ENCODE results near the gene GRM8.
"Not testable (repeated sequence)": the region's sequence is repeated elsewhere in the genome, so short reads cannot be mapped to it uniquely, and the experiment has no call there.

Gene GRM8

GRCh38 chr7:126716321-126716720, 536.4 kb downstream of the GRM8 start:
- DNase-seq (ENCODE audit: low spot score): no peak

DNA sequence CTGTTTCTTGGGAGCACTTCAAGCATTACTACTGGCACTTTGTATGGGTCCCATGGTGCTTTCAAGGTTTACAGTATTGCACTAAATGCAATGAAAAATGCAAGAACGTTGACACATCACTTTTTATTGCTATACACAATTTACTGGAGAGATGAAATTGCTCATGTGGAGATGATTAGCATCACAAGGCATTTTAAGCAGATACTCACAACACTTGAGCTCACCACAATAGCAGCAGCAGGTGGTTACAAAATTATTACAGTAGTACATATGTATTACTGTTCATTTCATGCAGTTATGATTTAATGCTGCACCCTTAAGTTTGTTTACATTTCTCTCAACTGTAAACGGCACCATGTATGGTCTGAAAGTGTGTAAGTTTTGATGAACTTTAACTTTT, 537.7 kb downstream of the GRM8 start:
- DNase-seq (ENCODE audit: low spot score): no peak

- DNase-seq (ENCODE audit: low spot score): peak; percentile 14
These were observed 550.3 kb downstream of the GRM8 start for GRCh38 chr7:126702242-126703016.

- peak; percentile 62 for DNase-seq (ENCODE audit: low spot score)
These were observed 551.7 kb downstream of the GRM8 start for GRCh38 chr7:126700807-126701604.

DNA sequence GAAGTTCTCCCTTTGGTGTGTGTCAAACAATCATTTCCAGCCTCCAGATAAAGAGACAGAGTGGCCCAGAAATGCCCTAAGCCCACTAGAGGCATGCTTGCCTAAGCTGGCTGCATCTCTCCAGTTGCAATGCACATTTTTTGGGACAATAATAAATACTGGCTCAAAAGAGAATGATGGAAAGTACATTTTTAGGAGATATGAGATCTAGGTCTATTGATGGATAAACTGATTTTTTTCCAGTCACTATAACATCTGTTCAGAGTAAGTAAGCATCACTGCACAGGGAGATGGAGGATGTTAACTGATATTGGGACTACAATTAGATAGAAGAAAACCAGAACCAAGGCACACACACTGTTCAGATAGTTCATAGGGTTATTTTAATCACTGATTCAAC, 553.0 kb downstream of the GRM8 start:
- DNase-seq (ENCODE audit: low spot score): no peak

GRCh38 chr7:126698909-126699308, 553.8 kb downstream of the GRM8 start:
- no peak for DNase-seq (ENCODE audit: low spot score)

DNA sequence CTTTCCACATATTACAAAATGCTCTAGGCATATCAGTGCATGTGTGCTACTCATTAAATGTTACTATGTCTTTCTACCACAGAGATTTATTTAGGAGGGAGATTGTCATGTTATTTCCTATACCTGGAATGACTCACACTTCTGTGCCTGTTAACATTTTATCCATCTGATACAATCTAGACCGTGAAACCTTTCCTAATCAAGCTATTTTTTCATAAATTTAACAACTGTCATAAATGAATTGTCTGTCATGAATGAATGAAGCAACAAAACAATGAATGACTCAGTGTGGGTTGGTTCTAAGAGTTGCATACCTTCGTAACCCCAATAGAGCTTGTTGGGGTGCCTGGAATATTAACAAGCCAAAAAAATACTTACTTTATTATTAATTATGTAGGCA, 554.3 kb downstream of the GRM8 start:
- DNase-seq (ENCODE audit: low spot score): no peak

GRCh38 chr7:126696256-126697038, 556.3 kb downstream of the GRM8 start:
- DNase-seq (ENCODE audit: low spot score): no peak

DNA sequence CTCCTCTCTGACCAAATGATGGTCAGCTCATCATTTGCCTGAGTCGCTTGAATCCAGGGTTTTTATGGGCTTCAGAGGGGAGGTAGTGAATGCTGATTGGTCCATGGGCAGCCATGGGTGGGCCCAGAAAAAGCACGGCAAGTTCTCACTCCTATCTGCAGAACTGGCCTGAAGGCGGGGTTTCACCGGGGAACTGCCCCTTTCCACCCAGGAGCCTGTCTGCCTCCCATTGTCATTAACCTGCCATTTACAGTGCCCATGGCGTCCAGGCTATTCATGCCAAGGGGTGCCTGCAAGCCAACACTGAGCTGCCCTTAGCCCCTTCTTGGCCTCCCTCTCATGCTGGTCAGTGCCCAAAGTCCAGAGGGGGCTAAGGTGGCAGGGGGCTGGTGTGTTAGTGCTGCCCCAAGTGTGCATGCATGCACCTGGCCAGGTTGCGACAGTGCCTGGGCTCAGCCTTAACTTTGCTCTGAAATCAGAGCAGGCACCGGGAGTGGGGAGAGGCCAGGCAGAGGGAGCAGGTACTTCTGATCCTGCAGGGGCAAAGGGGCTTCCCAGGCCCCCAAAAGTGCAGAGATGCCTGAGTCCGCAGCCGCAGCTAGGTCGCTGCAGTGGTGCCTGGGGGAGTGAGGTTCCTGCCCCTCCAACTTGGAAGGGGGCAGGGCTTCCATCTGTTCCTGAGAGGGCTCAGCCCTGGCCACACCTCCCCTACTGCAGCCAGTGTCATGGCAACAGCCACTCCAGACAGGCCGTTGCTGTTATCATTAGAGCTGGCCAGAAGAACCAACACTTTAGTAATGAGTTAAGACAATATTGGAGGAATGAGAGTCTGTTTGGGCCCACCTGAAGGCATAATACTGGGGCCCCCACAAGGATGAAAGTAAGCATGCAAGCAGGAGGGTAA, 561.6 kb downstream of the GRM8 start:
- DNase-seq (ENCODE audit: low spot score): no peak

- no peak for DNase-seq (ENCODE audit: low spot score)
These were observed 562.6 kb downstream of the GRM8 start for GRCh38 chr7:126690104-126690503.

DNA sequence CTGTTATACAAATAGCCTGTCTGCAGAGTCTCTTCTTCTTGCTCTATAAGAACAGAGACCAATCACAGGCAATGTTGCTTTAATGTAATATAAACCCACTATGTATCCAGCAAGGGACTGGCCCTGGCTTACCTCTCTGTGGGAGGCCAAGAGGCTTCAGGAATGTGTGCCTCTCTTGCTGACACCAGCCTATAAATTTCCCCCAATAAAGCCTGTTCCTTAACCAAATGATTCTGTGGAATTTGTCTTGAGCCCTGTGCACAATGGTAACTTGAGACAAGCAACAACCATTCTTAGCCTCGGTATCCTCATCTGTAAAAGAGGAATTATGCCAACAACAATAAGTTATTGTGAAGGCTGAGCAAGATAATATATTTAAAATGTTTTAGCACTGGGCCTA, 563.7 kb downstream of the GRM8 start:
- DNase-seq (ENCODE audit: low spot score): no peak

DNA sequence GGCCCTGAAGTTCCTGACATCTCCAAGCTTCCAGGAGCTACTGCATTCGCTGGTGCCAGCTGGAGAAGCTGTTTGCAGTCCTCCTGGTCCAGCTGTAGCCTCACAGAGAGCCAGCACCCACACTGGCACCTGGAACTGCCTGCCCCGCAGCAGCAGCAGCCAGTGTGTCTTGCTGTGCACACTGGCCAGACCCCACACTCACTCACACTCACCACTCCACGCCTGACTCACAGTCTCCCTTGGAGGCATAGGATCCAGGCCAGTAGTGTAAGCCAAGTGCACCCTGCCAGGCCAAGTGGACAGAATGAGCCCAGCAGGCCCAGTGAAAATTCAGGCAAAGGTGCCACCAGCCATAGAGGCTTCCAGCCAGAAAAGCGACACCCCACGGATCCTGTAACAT, 566.3 kb downstream of the GRM8 start:
- no peak for DNase-seq (ENCODE audit: low spot score)

DNA sequence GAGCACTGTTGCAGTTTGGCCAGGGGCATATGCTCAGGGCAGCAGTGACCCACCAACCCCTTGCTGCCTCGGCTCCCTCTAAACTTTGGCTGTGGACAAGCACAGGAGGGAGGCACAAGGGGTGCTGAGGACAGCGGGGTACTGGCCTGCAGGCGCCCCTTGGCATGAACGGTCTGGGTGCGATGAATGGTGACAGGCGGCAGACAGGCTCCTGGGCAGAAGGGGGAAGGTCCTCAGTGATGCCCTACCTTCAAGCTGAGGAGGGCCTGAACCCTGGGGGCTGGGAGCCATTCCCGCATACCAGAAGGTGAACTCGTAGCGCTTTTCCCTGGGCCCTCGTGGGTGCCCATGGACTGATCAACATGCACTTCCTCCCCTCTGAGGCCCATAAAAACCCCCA, 567.1 kb downstream of the GRM8 start:
- no peak for DNase-seq (ENCODE audit: low spot score)

DNA sequence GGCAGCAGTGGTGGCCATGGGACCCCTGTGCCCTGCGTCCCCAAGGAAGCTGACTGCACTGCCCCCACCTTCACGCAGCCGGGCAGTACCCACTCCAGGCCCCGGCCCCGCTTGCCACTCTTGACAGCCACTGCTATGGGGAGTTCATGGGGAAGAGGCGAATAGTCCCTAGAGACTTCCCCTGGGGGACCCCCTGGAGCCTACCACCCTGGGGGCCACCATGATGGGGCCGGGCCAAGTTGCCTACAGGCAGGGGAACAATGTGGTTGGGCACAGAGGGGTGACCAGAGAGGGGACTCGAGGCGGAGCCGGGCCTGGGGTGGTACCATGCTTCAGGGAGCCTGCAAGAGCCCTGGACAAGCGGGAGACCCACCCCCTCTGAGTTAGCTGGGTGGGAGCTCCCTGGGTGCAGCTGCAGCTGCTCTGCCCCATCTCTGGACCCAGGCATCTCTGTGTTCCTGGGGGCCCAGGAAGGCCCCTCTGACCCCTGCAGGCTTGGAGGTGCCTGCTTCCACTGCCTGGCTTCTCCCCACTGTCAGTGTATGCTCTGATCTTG, 567.6 kb downstream of the GRM8 start:
- no peak for DNase-seq (ENCODE audit: low spot score)

GRCh38 chr7:126682176-126682575, 570.6 kb downstream of the GRM8 start:
- DNase-seq (ENCODE audit: low spot score): no peak

- not testable (repeated sequence) for DNase-seq (ENCODE audit: low spot score)
These were observed 584.0 kb downstream of the GRM8 start for GRCh38 chr7:126668762-126669161.

GRCh38 chr7:126668367-126668752, 584.4 kb downstream of the GRM8 start:
- no peak for DNase-seq (ENCODE audit: low spot score)

GRCh38 chr7:126667742-126668366, 584.9 kb downstream of the GRM8 start:
- no peak for DNase-seq (ENCODE audit: low spot score)

DNA sequence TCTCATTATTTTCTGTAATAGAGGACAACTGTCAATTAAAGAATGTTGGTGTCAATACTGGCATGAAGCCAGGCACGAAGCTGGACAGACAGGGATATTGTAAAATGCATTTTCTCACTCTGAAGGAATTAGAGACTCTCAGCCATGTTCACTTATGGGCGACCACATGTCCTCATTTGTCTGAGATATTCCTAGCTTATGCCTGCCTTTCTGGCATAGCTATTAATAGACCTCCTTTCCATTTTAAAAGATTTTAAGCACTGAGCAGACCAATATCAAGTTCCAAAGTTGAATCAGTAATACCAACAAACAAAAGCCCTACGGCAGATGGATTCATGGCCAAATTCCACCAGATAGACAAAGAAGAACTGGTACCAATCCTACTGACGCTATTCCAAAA, 589.9 kb downstream of the GRM8 start:
- DNase-seq (ENCODE audit: low spot score): no peak

- no peak for DNase-seq (ENCODE audit: low spot score)
These were observed 593.6 kb downstream of the GRM8 start for GRCh38 chr7:126659124-126659523.

DNA sequence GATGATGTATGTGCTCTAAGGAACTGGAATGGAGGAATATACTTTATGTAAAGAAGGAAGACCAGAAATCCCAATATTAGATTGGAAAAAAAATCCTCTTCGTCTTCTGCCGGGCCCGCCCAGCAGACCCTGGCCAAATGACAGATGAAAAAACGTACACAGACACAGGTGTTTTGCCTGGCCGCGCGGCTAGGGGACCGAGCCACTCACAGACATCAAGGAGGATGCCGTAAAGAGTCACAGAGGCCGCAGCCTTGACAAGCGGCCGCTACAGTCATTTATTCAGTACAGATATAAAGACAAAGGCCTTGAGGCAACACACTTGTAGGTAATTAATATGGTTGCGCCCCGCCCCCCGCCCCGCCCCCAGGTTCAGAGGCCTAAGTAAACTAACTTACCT, 594.1 kb downstream of the GRM8 start:
- DNase-seq (ENCODE audit: low spot score): no peak

Measured in hepatic stellate cell (primary cell).